Smooth muscle cell (in vitro differentiated cells): ENCODE measurements around the gene GNPTG. TPM values are rescaled to one million over a fixed set of nuclear protein-coding genes. Genes with fewer than 3 reads are reported as not detected.

Experiments used
- DNase-seq: peaks from one replicate; lab custom pipeline; 2025; ENCODE audit not compliant: unreplicated experiment; lab: John Stamatoyannopoulos, UW
- H2AFZ ChIP-seq: fragments of 200-600 bp; sonication (generic); 2 replicates; pipeline ENCODE4 v1.6.0; 2016; ENCODE audit warnings: antibody characterized with exemption, low read depth, mild to moderate bottlenecking
- H3F3A ChIP-seq: fragments of 200-600 bp; sonication (generic); 2 replicates; pipeline ENCODE4 v1.6.0; 2017; ENCODE audit warnings: antibody characterized with exemption, low read depth
- H3K27ac ChIP-seq: fragments of 200-600 bp; sonication (generic); 2 replicates; pipeline ENCODE4 v1.5.1; 2016; ENCODE audit warnings: low read depth, mild to moderate bottlenecking
- H3K27me3 ChIP-seq: fragments of 200-600 bp; sonication (generic); 2 replicates; pipeline ENCODE4 v1.6.1; 2016; ENCODE audit warnings: low read depth, mild to moderate bottlenecking
- H3K36me3 ChIP-seq: fragments of 200-600 bp; sonication (generic); 2 replicates; pipeline ENCODE4 v1.5.1; 2016; ENCODE audit warnings: low read depth
- H3K4me1 ChIP-seq: fragments of 200-600 bp; sonication (generic); 2 replicates; pipeline ENCODE4 v1.5.1; 2016; ENCODE audit warnings: low read depth
- H3K4me2 ChIP-seq: fragments of 200-600 bp; sonication (generic); 2 replicates; pipeline ENCODE4 v1.6.0; 2016; ENCODE audit warnings: mild to moderate bottlenecking
- H3K4me3 ChIP-seq: fragments of 200-600 bp; sonication (generic); 2 replicates; pipeline ENCODE4 v1.5.1; 2016; ENCODE audit warnings: mild to moderate bottlenecking
- H3K79me2 ChIP-seq: fragments of 200-600 bp; sonication (generic); 2 replicates; pipeline ENCODE4 v1.6.0; 2016; ENCODE audit warnings: low read depth, mild to moderate bottlenecking
- H3K9ac ChIP-seq: fragments of 200-600 bp; sonication (generic); 2 replicates; pipeline ENCODE4 v1.6.0; 2016; ENCODE audit warnings: low read depth
- H3K9me3 ChIP-seq: fragments of 200-600 bp; sonication (generic); replicated peaks from 2 replicates; pipeline ENCODE4 v1.5.1; 2016; ENCODE audit warnings: low read depth
- H4K20me1 ChIP-seq: fragments of 200-600 bp; sonication (generic); 2 replicates; pipeline ENCODE4 v1.6.0; 2016; ENCODE audit warnings: low read depth
- WGBS: methylation state at CpG from one replicate; pipeline ENCODE4 v1.1.7; 2016; ENCODE audit warnings: low lambda C conversion rate; 5-methylcytosine and 5-hydroxymethylcytosine counted together
- polyA plus RNA-seq: library from polyadenylated mRNA; unstranded; fragments of >200 nt; fragmentation: Nextera tagmentation; extraction: Ambion mirVana; gene quantifications from 2 replicates; pipeline ENCODE4 v1.2.1, GENCODE V29; 2016
- total RNA-seq: library from RNA; depleted of rRNA; stranded (reverse); fragments of >200 nt; gene quantifications from 2 replicates; pipeline ENCODE4 v1.2.3, GENCODE V29; 2014
- TF ChIP-seq, protein P1 (sequence below): fragments of 200-600 bp; sonication (generic); IDR thresholded peaks from 2 replicates; pipeline ENCODE4 v1.5.1; 2017; ENCODE audit warnings: borderline replicate concordance, mild to moderate bottlenecking, antibody characterized with exemption; ENCODE audit not compliant: insufficient read depth, poor library complexity, severe bottlenecking

The GNPTG gene
- total and polyA plus RNA-seq, 2 experiments from 2014 or later, result 28.0 to 73.3 TPM

DNA sequence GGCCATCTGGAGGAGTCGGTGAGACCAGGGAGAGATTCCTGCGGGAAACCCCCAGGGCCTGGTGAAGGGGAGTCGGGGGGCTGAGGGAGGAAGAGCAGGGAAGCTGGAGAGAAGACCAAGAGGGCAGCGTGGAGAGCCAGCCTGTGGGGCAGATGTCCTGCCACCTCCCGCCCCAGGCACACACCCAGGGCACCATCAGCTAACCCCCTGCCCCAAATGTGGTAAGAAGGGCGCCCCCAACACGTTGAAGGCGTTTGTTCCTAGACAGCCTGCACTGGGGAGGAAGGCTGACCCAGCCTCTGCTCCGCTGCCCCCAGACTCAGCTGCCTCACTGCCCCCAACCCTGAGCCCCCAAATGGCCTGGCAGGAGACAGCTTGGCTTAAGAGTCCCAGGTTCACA is 17.0 kb upstream of the GNPTG start:
- no peak for DNase-seq
- H3K9me3 ChIP-seq, result no peaks in the 10 kb centered on the region
- no peak overlapping the region for H3K9ac ChIP-seq
- H4K20me1 ChIP-seq, result no peaks in the 10 kb centered on the region
- no peak overlapping the region for H3K4me2 ChIP-seq
- H3K27me3 ChIP-seq, result peaks cover 70% of the 10 kb centered on the region
- WGBS, result 40% methylated on average over 7 of the region's 9 CpGs
- H3K36me3 ChIP-seq, result no peaks in the 10 kb centered on the region
- TF ChIP-seq, protein P1, sequence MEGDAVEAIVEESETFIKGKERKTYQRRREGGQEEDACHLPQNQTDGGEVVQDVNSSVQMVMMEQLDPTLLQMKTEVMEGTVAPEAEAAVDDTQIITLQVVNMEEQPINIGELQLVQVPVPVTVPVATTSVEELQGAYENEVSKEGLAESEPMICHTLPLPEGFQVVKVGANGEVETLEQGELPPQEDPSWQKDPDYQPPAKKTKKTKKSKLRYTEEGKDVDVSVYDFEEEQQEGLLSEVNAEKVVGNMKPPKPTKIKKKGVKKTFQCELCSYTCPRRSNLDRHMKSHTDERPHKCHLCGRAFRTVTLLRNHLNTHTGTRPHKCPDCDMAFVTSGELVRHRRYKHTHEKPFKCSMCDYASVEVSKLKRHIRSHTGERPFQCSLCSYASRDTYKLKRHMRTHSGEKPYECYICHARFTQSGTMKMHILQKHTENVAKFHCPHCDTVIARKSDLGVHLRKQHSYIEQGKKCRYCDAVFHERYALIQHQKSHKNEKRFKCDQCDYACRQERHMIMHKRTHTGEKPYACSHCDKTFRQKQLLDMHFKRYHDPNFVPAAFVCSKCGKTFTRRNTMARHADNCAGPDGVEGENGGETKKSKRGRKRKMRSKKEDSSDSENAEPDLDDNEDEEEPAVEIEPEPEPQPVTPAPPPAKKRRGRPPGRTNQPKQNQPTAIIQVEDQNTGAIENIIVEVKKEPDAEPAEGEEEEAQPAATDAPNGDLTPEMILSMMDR, result no peak
- H3K27ac ChIP-seq, result no peak overlapping the region
- H2AFZ ChIP-seq, result no peak overlapping the region
- no peak overlapping the region for H3K4me3 ChIP-seq
- H3K4me1 ChIP-seq, result peaks cover 12% of the 10 kb centered on the region
- H3K79me2 ChIP-seq, result no peaks in the 10 kb centered on the region
- H3F3A ChIP-seq, result no peaks in the 10 kb centered on the region

DNA sequence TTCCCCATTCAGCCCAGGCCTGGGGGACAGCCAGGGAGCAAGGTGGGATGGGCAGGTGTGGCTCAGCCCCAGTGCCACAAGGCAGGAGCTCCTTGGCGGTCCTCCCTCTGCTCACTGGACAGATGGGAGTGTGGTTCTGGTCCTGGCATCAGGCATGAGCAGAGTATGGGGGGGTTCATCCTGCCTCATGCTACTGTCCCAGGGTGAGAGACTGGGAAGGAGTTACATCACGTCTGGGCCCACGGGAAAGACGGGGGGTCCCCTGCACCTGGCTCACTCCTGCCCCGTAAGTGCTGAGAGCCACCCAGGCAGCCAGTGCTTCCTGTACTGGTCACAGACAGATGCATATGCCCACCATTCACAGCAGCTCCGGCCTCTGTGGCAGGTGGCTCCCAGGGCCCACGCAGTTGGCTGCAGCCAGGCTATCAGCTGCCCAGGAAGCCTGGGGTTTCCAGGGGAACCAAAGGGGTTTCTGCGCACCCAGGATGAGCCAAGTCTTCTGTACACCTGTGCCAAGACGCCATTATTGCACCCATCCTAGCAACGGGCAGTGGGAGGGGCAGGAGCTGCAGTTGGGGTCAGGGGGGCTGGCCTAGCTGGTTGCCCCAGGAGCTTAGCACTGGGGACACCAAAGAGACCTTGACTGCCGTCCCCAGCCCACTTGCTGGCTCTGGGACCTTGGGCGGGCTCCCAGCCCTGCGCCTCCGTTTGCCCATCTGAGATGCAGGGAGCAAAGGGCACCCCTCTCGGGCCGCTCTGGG is 16.3 kb upstream of the GNPTG start:
- Histone ChIP-seq H4K20me1 (no peaks in the 10 kb centered on the region), H3K36me3 (no peaks in the 10 kb centered on the region), H3K27me3 (peaks cover 69% of the 10 kb centered on the region), H3K9ac (no peak overlapping the region), H3K4me3 (no peak overlapping the region), H3K4me2 (no peak overlapping the region), H3K9me3 (no peaks in the 10 kb centered on the region), H3K27ac (no peak overlapping the region), H3K79me2 (no peaks in the 10 kb centered on the region), H3K4me1 (peaks cover 12% of the 10 kb centered on the region), H2AFZ (no peak overlapping the region), H3F3A (no peaks in the 10 kb centered on the region)
- TF ChIP-seq, protein P1, result no peak
- DNase-seq, result no peak
- WGBS, result 78% methylated on average over 16 of the region's 16 CpGs

DNA sequence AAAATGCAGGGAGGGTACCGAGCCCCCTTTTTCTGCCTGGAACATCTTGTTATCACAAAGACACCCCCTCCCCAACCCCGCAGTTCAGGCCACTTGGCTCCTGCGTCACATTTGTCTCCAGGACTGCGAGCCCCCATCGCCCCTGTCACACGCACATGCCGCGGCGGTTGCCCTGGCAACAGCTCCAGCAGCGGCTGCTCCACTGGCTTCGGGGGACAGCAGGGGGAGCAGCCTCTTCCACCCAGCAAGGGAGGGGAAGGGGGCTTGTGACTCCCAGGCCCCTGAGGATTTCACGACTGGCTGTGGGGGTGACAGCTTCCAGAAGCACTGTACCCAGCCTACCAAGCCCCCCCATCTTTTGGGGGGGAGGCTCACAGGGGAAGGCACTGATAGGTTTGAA is 15.7 kb upstream of the GNPTG start:
- TF ChIP-seq, protein P1, result no peak
- H3K27ac ChIP-seq, result no peak overlapping the region

DNA sequence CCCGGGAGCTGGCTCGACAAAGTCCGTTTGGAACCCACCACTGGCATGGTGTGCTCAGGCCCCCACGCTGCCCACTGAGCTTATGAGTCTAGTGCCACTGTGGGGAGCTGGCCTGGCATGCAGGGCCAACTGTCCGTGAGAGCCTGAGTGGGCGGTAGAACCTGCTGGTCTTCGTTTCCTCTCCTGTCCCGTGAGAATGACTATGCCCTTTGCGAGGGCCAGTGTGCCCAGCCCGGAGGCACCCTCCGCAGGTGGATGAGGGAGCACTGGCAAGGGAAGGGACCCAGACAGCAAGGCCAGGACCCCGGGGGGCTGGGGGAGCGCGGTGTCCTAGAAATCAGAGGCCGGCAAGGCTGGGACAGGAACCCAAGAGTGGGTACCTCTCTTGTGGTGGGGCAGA is 15.1 kb upstream of the GNPTG start:
- no peaks in the 10 kb centered on the region for H3K9me3 ChIP-seq
- TF ChIP-seq, protein P1, result no peak
- no peak overlapping the region for H3K4me2 ChIP-seq
- H2AFZ ChIP-seq, result no peak overlapping the region
- H3K9ac ChIP-seq, result no peak overlapping the region
- no peaks in the 10 kb centered on the region for H3F3A ChIP-seq
- peaks cover 10% of the 10 kb centered on the region for H3K4me1 ChIP-seq
- H3K36me3 ChIP-seq, result no peaks in the 10 kb centered on the region
- no peak for DNase-seq
- peaks cover 57% of the 10 kb centered on the region for H3K27me3 ChIP-seq
- no peaks in the 10 kb centered on the region for H3K79me2 ChIP-seq
- H3K27ac ChIP-seq, result no peak overlapping the region
- 79% methylated on average over 15 of the region's 15 CpGs for WGBS
- no peaks in the 10 kb centered on the region for H4K20me1 ChIP-seq
- no peak overlapping the region for H3K4me3 ChIP-seq

More for the DNA sequence above, 15.7 kb upstream of the GNPTG start:
- no peak overlapping the region for H3K4me3 ChIP-seq
- H4K20me1 ChIP-seq, result no peaks in the 10 kb centered on the region
- H3K27me3 ChIP-seq, result peaks cover 63% of the 10 kb centered on the region
- H3K4me1 ChIP-seq, result peaks cover 12% of the 10 kb centered on the region
- no peak overlapping the region for H3K4me2 ChIP-seq
- H3F3A ChIP-seq, result no peaks in the 10 kb centered on the region
- DNase-seq, result no peak
- no peaks in the 10 kb centered on the region for H3K79me2 ChIP-seq
- 63% methylated on average over 8 of the region's 12 CpGs for WGBS
- no peaks in the 10 kb centered on the region for H3K9me3 ChIP-seq
- H3K9ac ChIP-seq, result no peak overlapping the region
- H3K36me3 ChIP-seq, result no peaks in the 10 kb centered on the region
- no peak overlapping the region for H2AFZ ChIP-seq
